ENCODE data around the gene LILRA6.

DNA sequence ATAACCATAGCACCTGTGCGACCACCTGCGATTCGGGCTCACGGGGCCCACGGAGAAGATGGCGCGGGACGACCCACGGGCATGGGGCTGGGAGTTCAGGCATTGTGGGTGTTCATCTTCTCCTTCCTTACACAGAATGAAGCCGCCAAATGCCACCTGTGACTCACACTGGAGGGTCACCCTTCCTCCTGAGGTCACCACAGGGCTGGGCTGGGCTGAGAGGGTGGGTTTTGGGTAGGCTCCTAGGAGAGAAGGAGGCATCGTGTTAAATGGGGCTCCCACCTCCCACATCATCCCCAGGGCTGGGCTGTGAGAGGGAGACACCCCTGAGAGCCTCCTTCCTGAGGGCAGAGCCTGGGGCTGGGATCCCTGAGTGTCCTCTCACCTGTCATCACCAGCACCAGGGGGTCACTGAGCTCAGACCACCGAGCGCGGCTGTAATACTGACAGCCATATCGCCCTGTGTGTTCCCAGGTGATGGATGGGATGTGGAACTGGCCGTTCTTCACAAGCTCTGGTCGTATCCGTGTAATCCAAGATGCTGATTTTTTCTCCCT is 36.9 kb upstream of the LILRA6 start:
- TF ChIP-seq, protein P1, sequence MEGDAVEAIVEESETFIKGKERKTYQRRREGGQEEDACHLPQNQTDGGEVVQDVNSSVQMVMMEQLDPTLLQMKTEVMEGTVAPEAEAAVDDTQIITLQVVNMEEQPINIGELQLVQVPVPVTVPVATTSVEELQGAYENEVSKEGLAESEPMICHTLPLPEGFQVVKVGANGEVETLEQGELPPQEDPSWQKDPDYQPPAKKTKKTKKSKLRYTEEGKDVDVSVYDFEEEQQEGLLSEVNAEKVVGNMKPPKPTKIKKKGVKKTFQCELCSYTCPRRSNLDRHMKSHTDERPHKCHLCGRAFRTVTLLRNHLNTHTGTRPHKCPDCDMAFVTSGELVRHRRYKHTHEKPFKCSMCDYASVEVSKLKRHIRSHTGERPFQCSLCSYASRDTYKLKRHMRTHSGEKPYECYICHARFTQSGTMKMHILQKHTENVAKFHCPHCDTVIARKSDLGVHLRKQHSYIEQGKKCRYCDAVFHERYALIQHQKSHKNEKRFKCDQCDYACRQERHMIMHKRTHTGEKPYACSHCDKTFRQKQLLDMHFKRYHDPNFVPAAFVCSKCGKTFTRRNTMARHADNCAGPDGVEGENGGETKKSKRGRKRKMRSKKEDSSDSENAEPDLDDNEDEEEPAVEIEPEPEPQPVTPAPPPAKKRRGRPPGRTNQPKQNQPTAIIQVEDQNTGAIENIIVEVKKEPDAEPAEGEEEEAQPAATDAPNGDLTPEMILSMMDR (IDR thresholded peaks at IDR 0.05), result no peak
- no peak for TF ChIP-seq POLR2AphosphoS5 (IDR thresholded peaks at IDR 0.05)
